ENCODE data around the gene EN2.

DNA sequence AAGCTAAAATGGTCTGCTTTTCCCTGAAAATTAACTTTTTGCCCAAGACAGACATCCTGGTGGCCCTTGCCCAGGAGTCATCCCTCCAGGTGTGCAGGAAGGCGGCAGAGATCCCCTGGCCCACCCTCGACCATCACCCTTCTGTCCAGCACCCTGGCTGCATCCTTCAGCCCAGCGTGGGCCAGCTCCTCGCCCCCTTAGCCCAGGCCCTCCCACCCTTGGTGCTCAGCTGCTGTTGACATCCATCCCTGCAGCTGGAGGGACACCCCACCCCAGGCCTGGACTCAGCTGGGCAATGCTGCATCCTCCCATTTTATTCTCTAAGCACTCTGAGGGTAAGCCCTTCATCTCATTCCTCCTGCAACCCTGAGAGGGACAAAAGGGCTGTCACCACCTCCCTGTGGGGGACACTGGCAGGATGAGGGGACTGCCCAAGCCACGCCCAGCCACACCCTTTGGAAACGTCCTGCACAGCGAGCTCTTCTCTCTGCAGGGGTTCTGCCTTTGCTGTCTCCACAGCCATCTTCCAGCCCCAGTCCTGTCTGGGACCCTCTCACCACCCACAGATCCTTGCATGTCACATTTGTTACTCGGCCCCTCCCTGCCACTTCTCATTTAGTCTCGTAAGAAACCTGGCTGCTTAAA is 30.7 kb downstream of the EN2 start:
- TF ChIP-seq CTCF (conservative IDR thresholded peaks at IDR 0.05; ENCODE audit: low read depth, low read length) = no peak
- TF ChIP-seq POLR2A (IDR thresholded peaks at IDR 0.05; ENCODE audit: low read depth, low read length) = no peak
- TF ChIP-seq ELK1 (IDR thresholded peaks at IDR 0.05; ENCODE audit: borderline replicate concordance, low read depth, low read length) = no peak
- no peak for TF ChIP-seq RAD21 (IDR thresholded peaks at IDR 0.05; ENCODE audit: low read length)
- no peak for TF ChIP-seq CEBPB (IDR thresholded peaks at IDR 0.05; ENCODE audit: low read depth, low read length)
- TF ChIP-seq MXI1 (IDR thresholded peaks at IDR 0.05; ENCODE audit: borderline replicate concordance, low read depth, low read length) = no peak
- no peak for TF ChIP-seq MAFK (IDR thresholded peaks at IDR 0.05; ENCODE audit: low read depth, low read length)
- no peak for TF ChIP-seq FOS (IDR thresholded peaks at IDR 0.05; ENCODE audit: low read depth, low read length)
- TF ChIP-seq RCOR1 (IDR thresholded peaks at IDR 0.05; ENCODE audit: insufficient replicate concordance, low read length) = no peak
- TF ChIP-seq USF2 (IDR thresholded peaks at IDR 0.05; ENCODE audit: low read depth, low read length) = no peak
- TF ChIP-seq NFE2L2 (IDR thresholded peaks at IDR 0.05; ENCODE audit: low read depth, low read length) = no peak
- no peak for TF ChIP-seq SMC3 (IDR thresholded peaks at IDR 0.05; ENCODE audit: low read depth, low read length)
